Stimulated activated naive CD4-positive, alpha-beta T cell (primary cell): ENCODE results near the gene ABCC6.
"Not testable (repeated sequence)": the region's sequence is repeated elsewhere in the genome, so short reads cannot be mapped to it uniquely, and the experiment has no call there.

ENCODE experiments used
- DNase-seq, 6 experiments: peaks; one replicate each; lab custom pipeline; 2025; lab: John Stamatoyannopoulos, UW

ABCC6 gene

DNA sequence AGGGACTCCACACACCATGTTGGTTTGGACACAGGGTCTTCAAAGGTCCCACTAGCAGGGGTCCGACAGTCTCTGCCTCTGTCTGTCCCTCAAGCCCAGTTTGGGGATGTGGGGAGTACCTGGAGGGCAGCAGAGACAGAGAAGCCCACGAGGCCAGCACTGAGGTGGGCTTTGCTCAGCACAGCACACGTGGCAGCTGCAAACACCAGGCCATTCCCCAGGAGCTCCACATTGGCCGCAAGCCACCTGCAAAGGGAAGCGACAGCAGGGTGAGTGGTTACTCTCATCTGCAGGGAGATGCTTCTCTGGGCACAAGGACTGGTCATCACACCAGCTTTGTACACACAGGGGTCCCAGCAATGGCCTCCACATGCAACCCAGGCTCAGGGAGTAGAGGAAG is 62.0 kb downstream of the ABCC6 start:
- DNase-seq: no peak

DNA sequence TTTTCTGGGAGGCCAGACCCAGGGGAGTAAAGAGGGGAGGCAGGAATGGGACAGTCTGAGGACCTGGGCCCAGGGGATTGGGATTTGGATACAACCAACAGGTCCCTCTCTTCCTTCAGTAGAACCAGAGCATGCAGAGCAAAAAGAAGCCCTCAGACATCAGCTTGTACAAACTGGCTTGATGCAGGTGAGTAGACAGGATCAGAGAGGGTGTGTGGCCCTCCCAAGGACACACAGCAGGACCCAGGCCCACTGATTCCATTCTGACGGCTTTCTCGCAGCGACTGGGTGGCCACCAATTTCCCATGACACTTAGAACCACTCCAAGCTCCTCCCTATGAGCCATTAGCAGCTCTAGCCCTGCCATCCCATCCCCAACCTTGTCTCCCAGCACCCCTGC is 63.6 kb downstream of the ABCC6 start:
- DNase-seq: no peak

DNA sequence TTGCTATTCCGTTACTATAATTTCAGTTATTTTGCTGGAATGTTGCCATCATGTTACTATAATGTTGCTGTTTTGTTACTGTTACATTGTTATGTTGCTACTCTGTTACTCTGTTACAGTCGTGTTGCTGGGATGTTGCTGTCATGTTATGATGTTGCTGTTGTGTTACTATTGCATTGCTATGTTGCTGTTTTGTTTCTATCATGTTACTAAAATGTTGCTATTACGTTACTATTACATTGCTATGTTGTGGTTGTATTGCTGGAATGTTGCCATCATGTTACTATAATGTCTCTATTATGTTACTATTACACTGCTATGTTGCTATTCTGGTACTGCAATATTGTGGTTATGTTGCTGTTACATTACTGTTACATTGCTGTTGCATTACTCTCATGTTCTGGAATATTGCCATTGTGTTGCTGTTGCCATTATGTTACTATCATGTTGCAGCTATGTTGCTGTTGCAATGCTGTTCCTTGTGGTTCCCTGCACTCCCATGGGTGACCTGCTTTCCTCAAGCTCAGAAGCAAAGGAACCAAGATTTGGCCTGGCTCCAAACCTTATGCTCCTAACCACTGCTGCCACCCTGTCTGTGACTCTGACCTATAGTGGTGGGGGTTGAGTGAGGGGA is 64.4 kb downstream of the ABCC6 start:
- no peak for DNase-seq

DNA sequence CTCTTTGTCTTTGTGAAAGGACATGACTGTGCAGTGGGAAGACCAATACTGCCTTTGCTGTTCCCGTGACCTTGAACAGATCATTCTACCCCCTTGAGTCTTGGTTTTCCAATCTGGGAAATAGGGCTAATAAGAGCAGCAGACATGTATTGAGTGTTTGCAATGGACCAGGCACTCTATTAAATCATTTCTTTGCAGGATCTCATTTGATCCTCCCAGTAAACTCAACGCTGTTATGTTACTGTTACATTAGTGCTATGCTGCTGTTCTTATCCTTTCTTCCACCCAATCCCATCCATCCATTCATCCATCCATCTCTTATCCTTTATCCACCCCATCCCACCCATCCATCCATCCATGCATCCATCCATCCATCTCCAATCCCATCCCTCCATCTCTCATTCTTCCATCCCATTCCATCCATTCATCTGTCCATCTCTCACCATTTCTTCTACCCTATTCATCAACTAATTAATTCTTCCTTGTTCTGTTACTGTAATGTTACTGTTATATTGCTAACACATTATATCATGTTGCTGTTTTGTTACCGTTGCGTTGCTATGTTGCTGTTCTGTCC is 65.1 kb downstream of the ABCC6 start:
- no peak for DNase-seq

DNA sequence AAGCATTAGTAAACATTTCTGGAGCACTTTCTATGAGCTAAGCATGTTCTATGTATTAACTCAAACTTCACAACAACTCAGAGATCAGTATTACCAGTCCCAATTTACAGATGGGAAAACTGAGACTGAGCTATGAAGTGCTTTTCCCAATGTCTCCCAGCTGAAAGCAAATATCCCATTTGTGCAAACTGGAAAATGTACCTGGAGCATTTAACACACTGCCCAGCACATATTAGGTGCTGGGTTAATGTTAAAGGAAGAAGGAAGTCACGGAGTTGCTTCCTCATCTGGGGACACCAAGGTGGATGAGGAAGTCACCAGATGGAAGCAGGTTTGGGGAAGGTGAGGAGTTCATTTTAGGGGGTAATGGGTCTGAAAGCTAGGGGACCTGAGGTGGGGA is 66.1 kb downstream of the ABCC6 start:
- DNase-seq: no peak

DNA sequence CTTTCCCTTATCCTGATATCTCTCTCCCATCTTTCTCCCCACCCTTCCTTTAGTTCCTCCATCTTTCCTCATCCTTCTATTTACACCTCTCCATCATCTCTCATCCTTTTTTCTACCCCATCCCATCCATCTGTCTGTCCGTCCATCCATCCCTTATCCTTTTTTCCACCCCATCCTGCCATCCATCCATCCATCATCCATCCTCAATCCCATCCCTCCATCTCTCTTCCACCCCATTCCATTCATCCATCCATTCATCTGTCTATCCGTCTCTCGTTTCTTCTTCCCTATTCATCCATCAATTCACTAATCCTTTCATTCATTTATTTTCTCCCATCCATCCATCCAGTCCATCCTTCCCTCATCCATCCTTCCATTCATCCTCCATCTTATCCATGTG is 68.1 kb downstream of the ABCC6 start:
- no peak for DNase-seq

DNA sequence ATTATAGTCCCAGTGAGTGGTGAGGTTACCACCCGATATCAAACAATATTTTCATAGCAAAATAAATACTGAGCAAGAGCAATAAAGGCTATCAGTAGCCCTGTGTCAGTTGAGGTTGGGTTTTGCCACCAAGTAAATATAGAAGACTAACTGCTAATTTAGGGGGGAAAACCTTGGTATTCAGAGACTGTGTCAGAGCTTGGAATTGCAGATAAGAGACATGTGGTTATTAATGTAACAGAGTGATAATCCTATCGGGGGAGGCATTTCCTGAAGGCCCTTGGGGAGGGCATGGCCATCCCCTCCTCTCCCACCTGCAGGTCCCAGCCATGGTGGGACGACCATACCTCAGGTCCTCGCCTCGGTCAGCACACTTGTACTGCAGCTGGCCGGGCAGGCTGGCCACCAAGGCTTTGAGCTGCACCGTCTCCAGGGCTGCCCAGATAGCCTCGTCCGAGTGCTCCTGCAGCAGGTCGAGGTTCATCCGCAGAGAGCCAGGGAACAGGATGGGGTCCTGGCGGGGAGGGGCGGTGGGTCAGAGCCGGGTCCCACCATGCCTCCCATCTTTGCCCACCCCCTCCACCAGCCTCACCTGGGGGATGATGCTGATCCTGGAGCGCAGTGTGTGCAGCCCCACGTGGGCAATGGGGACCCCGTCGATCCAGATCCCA is 68.9 kb downstream of the ABCC6 start:
- DNase-seq: no peak

DNA sequence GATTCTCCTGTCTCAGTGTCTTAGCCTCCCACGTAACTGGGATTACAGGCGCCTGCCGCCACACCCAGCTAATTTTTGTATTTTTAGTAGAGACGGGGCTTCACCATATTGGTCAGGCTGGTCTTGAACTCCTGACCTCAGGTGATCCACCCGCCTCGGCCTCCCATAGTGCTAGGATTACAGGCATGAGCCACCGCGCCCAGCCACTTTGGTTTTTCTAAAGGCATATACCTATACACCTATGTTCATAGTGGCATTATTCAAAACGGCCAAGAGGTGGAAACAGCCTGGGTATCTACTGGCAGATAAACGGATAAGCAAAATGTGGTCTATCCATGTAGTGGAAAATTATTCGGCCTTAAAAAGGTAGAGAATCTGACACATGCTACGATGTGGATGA is 70.3 kb downstream of the ABCC6 start:
- DNase-seq: not testable (repeated sequence)

DNA sequence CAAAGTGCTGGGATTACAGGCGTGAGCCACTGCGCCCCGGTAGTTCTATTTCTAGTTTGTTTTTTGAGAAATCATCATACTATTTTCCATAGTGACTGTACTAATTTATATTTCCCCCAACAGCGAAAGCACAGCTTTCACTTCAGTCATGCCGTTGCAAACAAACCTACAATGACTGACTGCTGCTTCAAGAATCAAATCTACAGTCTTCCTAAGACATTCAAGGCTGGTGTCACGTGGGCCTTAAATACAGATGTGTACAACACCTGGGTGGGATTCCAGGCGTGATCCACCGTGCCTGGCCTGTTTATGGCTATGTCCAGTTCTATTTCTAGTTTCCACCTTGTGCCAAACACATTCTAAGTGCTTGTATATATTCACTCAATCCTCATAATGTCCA is 72.0 kb downstream of the ABCC6 start:
- no peak for DNase-seq

DNA sequence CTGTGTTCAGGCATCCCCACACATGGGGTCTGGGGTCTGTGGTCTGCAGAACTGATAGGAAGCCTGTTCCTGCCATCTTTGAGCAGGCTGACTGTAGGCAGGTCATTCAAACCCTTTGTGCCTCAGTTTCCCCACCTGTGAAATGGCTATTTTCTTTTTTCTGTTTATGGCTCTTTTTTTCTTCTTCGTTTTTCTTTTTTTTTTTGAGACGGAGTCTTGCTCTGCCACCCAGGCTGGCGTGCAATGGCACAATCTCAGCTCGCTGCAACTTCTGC is 72.5 kb downstream of the ABCC6 start:
- no peak for DNase-seq

DNA sequence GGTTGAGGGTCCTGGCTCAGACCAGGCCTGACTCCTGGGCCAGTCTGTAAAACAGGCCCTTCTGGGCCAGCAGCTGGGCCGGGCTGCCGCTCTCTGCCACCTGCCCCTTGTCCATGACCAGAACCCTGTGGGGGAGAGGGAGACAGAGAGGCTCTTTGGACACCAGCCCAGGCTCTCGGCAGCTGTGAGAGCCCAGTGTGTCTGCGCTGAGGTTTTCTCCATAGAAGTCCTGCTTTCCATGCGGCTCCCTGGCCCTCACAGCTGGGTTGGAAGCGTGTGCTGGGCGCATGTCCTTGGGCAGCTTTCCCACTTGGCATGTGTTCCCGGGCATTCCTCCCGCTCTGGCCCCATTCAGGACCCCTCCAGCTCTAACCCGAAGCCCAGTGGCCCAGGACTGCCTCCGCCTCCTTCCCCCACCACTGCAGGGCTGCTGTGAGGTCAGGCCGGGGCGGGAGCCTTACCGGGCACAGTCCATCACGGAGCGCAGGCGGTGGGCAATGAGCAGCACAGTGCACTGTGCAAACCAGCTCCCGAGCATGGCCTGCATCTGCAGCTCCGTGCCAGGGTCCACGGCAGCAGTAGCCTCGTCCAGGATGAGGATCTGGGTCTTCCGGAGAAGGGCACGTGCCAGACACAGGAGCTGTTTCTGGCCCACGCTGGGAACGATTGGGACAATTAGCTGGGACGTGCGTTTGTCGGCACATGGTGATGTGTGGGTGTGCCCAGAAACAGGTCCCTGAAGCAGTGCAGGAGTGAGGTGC is 73.0 kb downstream of the ABCC6 start:
- DNase-seq: no peak

DNA sequence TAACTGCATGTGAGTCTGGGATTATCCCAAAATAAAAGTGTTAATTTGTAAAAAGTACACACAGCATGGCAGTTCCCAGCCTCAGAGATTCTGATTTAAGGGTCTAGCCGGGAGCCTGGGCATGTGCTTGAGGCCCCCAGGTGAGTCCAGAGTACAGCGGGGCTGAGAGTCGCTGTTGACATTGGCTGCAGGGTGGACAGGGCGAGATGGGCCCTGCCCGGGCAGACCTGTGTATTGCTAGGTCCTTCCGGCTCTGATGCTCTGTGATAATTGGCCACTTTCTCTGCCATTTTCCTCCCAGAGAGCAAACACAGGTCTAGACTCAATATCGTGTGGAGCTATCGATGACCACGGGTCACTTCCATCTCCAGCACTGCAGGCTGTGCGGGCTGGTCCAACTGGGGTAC is 73.6 kb downstream of the ABCC6 start:
- no peak for DNase-seq

DNA sequence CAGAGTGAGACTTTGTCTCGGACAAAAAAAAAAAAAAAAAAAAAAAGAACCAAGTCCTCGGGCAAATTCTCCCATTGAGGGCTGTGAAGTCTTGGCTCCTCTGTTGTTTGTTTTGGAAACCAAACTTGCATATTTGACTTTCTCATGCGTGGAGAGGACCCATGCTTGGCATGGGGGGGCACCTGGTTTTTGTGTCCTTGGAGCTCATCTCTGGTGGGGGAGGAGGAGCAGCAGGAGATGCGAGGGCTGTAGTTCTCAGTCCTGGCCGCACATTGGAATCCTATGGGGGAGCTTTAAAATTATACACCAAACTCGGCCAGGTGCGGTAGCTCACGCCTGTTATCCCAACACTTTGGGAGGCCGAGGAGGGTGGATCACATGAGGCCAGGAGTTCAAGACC is 74.5 kb downstream of the ABCC6 start:
- DNase-seq: no peak

DNA sequence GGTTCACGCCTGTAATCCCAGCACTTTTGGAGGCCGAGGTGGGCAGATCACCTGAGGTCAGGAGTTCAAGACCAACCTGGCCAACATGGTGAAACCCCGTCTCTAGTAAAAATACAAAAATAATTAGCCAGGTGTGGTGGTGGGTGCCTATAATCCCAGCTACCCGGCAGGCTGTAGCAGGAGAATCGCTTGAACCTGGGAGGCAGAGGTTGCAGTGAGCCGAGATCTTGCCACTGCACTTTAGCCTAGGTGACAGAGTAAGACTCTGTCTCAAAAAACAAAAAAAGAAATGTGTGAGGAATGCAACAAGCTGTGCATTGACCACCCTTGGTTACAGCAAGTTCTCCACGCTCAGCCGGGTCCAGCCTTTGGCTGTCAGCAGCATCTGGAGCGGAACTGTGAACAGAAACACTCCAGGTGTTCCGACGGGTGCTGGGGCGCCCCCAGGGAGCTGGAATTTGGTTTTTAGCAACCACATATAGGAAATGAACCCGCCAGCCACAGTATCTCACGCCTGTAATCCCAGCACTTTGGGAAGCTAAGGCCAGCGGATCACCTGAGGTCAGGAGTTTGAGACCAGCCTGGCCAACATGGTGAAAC is 75.2 kb downstream of the ABCC6 start:
- not testable (repeated sequence) for DNase-seq

DNA sequence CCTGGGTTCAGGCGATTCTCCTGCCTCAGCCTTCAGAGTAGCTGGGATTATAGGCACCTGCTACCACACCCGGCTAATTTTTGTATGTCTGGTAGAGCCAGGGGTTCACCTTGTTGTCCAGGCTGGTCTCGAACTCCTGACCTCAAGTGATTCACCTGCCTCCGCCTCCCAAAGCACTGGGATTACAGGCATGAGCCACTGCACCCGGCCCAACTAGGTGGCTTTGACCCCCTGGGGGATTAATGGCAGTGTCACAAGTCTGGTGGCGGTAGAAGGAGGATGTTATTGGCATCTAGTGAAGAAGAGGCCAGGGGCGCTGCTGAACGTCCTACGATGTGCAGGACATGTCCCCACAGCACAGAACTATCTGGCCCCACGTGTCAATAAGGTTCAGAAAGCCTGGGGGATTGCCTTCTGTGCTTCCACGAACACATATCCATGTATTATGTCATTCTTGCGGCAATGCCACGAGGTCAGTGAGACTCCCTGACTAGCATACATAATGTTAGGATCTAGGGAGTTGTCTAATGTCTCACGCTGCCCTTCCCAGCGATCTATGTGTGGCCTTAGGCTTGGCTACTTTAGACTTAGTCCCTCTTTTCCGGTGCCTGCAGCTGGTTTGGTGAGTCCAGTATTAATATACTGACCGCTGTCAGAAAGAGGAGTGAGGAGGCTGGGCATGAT is 75.8 kb downstream of the ABCC6 start:
- no peak for DNase-seq

DNA sequence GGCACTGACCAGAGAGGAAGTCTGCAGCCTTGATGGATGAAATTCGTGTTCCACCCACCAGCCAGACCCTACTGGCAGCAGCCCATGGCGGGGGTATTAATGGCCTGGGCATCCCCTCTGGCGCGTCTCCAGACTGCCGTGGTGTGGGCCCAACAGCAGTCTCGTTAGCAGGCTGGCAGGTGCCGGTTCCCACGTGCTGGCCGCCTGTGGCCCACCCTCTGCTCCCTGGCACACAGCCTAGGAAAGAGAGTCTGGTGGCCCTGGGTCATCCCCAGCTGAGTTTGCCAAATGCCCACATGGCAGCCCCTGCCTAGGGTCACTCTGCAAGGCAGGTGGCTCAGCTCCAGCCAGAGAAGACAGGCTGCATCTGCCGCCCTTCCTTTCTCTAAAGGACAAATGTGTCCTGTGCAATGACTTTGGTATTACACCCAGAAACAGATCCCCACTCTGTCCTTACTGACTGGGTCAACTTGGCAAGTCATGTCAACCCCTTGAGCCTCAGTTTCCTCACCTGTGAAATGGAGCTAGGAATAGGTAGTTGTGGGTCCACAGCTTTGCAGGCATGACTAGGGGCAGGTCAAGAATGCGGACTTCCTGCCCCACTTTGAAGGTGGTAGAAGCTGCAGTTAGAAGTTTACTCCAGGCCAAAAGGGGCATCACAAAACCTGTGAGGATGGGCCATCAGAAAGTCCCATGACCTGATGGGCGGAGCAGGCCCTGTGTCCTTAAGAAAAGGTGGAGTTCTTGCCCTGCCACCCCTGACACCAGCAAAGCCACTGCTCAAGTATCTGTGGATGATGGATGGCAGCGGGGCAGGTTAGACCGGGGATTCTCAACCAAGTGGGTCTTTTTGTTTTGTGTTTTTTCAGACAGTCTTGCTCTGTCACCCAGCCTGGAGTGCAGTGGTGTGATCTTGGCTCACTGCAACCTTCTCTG is 76.6 kb downstream of the ABCC6 start:
- no peak for DNase-seq

DNA sequence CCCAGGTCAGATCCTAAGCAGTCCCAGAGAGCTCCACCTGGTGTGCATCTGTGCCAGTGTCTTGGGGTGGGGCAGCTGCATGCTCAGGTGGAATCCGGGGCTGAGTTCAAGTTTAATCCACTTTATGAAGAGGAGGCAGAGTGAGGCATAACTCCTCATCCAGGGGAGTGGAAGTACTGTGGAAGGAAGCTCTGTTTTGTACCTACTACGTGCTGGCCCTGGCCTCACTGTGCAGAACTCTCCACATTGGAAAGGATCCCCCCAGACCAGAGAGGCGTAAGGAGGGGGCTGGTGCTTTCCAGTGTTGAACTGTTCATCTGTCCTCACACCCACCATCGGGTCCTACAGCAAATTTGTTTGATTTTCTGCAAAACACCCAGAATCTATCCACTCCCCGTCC is 78.0 kb downstream of the ABCC6 start:
- DNase-seq: no peak

DNA sequence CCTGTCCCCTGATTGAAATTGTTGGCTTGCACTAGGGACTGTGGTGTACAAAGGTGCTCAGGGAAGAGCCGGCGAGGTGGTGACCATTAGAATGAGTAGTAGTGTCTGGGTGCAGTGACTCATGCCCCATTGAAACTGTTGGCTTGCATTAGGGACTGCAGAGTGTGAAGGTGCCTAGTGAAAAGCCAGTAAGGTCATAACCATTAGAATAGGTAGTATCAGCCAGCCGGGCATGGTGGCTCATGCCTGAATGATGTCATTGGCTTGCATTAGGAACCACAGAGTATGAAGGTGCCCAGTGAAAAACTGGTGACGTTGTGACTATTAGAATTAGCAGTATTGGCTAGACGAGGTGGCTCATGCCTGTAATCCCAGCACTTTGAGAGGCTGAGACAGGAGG is 78.9 kb downstream of the ABCC6 start:
- DNase-seq: no peak

DNA sequence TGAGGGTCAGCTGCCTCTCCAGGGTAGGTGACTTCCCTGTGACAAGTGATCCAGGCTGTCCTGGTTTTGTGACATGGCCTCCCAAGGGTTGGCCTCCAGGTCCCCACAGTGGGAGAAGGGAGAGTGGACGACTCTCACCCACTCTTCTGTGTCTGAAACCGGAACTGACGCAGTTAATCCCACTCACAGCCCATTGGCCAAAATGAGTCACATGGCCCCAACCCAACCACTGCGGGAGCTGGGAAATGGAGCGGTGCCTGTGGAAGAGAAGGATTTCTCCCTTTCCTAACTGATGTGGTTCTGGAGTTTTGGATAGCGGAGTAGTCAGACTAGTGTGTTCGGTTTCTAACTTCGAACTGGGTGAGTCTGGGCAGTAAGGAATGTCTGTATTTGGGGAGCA is 79.4 kb downstream of the ABCC6 start:
- DNase-seq: no peak

DNA sequence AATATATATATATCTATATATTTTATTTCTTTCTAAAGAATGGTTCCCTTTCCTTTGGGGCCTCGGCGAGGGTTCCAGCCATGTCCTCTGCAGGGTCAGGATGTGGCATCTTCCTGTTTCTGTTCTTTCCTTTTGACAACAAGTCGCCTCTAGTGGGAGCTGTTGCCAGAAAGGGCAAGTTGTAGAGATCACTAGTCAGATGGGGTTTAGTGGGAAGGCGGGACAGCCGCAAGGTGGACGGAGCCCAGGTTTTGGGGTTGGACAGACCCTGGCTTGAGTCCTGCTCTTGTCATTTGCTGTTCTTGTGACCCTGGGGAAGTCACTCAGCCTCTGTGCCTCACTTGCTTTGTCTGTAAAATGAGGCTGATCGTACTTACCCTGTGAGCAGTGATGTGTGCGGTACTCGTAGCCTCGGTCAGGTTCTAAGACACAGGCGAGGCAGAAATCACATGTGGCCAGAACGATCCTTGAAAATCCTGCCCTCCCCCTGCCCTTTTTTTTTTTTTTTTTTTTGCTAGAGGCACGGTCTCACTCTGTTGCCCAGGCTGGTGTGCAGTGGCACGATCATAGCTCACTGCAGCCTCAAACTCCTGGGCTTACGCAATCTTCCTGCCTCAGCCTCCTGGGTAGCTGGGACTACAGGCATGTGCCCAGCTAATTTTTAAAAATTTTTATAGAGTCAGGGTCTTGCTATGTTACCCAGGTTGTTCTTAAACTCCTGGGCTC is 80.1 kb downstream of the ABCC6 start:
- no peak for DNase-seq
